Activated T-cell treated with anti-CD3 and anti-CD28 coated beads, Interleukin-2, amount 50 U/mL, for 72 hours (primary cell): Measurements from ENCODE around the gene MCM5. TPM values are rescaled to one million over a fixed set of nuclear protein-coding genes. Genes with fewer than 3 reads are reported as not detected.

Source experiments
- ATAC-seq, 2 donors: fragments of 150-1000 bp; cut with Tn5 transposase; replicated peaks in 1 of 2; 2 replicates each; pipeline ENCODE4 v1.10.0; 2021; ENCODE audit warnings: moderate library complexity in 2 of 2, mild to moderate bottlenecking in 1 of 2
- DNase-seq, 2 donors: peaks; one replicate each; pipeline ENCODE4 v3.0.0; 2021 to 2022; ENCODE audit warnings: mixed read lengths in 1 of 2
- H3K27ac Mint-ChIP-seq: one replicate; pipeline ENCODE4 v1.8.0; 2022; ENCODE audit warnings: mild to moderate bottlenecking, moderate library complexity, mixed read lengths
- H3K27me3 Mint-ChIP-seq: one replicate; pipeline ENCODE4 v1.8.0; 2022; ENCODE audit warnings: low read depth, mixed read lengths
- H3K36me3 Mint-ChIP-seq, 2 donors: one replicate each; pipeline ENCODE4 v1.8.0; 2022; ENCODE audit warnings: mixed read lengths in 2 of 2, mild to moderate bottlenecking in 1 of 2; ENCODE audit not compliant: insufficient read depth in 2 of 2
- H3K4me1 Mint-ChIP-seq: one replicate; pipeline ENCODE4 v1.8.0; 2022; ENCODE audit warnings: low read depth, mixed read lengths
- H3K4me3 Mint-ChIP-seq, 2 donors: one replicate each; pipeline ENCODE4 v1.8.0; 2022; ENCODE audit warnings: mild to moderate bottlenecking in 2 of 2, mixed read lengths in 2 of 2, moderate library complexity in 2 of 2
- H3K9me3 Mint-ChIP-seq, 2 donors: one replicate each; pipeline ENCODE4 v1.8.0; 2022; ENCODE audit warnings: mixed read lengths in 2 of 2
- total RNA-seq, 2 donors: library from RNA; stranded (reverse); gene quantifications; one replicate each; pipeline ENCODE4 v1.2.3, GENCODE V29; 2022

Gene MCM5
- total RNA-seq, 2 donors from 2014 or later = 290 to 370 TPM

GRCh38 chr22:35445933-35446332, 46.0 kb downstream of the MCM5 start:
- DNase-seq (no peak), ATAC-seq (no peak)
- H3K4me3 Mint-ChIP-seq = no peak overlapping the region
- H3K4me1 Mint-ChIP-seq = no peaks in the 10 kb centered on the region
- no peaks in the 10 kb centered on the region for H3K27me3 Mint-ChIP-seq
- no peaks in the 10 kb centered on the region for H3K9me3 Mint-ChIP-seq
- H3K36me3 Mint-ChIP-seq = peaks cover 0 to 10% of the 10 kb centered on the region in 2 donors
- H3K27ac Mint-ChIP-seq = no peak overlapping the region

- peak in 1 of 2 donors; percentile 15 for ATAC-seq
- Mint-ChIP-seq H3K9me3 (no peaks in the 10 kb centered on the region), H3K27ac (no peak overlapping the region), H3K27me3 (no peaks in the 10 kb centered on the region), H3K4me3 (no peak overlapping the region), H3K36me3 (peaks cover 0 to 8% of the 10 kb centered on the region in 2 donors), H3K4me1 (no peaks in the 10 kb centered on the region)
- no peak for DNase-seq
These were observed 46.4 kb downstream of the MCM5 start for GRCh38 chr22:35446365-35446764.

- no peaks in the 10 kb centered on the region for H3K9me3 Mint-ChIP-seq
- H3K4me3 Mint-ChIP-seq = no peak overlapping the region
- H3K27ac Mint-ChIP-seq = no peak overlapping the region
- DNase-seq = no peak
- ATAC-seq = no peak
- no peaks in the 10 kb centered on the region for H3K27me3 Mint-ChIP-seq
- no peaks in the 10 kb centered on the region for H3K4me1 Mint-ChIP-seq
- H3K36me3 Mint-ChIP-seq = peaks cover 0 to 7% of the 10 kb centered on the region in 2 donors
These were observed 48.6 kb downstream of the MCM5 start for GRCh38 chr22:35448523-35448922.

GRCh38 chr22:35449829-35450689, 50.1 kb downstream of the MCM5 start:
- Mint-ChIP-seq H3K9me3 (no peaks in the 10 kb centered on the region), H3K27me3 (no peaks in the 10 kb centered on the region), H3K36me3 (peaks cover 0 to 5% of the 10 kb centered on the region in 2 donors), H3K27ac (no peak overlapping the region), H3K4me3 (no peak overlapping the region), H3K4me1 (no peaks in the 10 kb centered on the region)
- ATAC-seq (no peak), DNase-seq (no peak)

- Mint-ChIP-seq H3K27me3 (no peaks in the 10 kb centered on the region), H3K27ac (no peak overlapping the region), H3K4me3 (no peak overlapping the region), H3K36me3 (peaks cover 0 to 3% of the 10 kb centered on the region in 2 donors), H3K4me1 (no peaks in the 10 kb centered on the region), H3K9me3 (no peaks in the 10 kb centered on the region)
- DNase-seq = no peak
- ATAC-seq = no peak
These were observed 51.1 kb downstream of the MCM5 start for GRCh38 chr22:35450824-35451569.

GRCh38 chr22:35451592-35451991, 51.7 kb downstream of the MCM5 start:
- ATAC-seq = no peak
- Mint-ChIP-seq H3K27ac (no peak overlapping the region), H3K9me3 (no peaks in the 10 kb centered on the region), H3K4me1 (no peaks in the 10 kb centered on the region), H3K4me3 (no peak overlapping the region), H3K27me3 (no peaks in the 10 kb centered on the region), H3K36me3 (no peaks in the 10 kb centered on the region)
- no peak for DNase-seq

- no peak for ATAC-seq
- Mint-ChIP-seq H3K27me3 (no peaks in the 10 kb centered on the region), H3K4me1 (no peaks in the 10 kb centered on the region), H3K9me3 (no peaks in the 10 kb centered on the region), H3K4me3 (no peak overlapping the region), H3K36me3 (no peaks in the 10 kb centered on the region), H3K27ac (no peak overlapping the region)
- no peak for DNase-seq
These were observed 52.4 kb downstream of the MCM5 start for GRCh38 chr22:35452351-35452781.

- Mint-ChIP-seq H3K4me3 (no peak overlapping the region), H3K4me1 (no peaks in the 10 kb centered on the region), H3K36me3 (no peaks in the 10 kb centered on the region), H3K27me3 (no peaks in the 10 kb centered on the region), H3K9me3 (no peaks in the 10 kb centered on the region), H3K27ac (no peak overlapping the region)
- ATAC-seq = no peak
- DNase-seq = no peak
These were observed 53.1 kb downstream of the MCM5 start for GRCh38 chr22:35452810-35453743.

- Mint-ChIP-seq H3K4me1 (no peaks in the 10 kb centered on the region), H3K27ac (no peak overlapping the region), H3K9me3 (no peaks in the 10 kb centered on the region), H3K4me3 (no peak overlapping the region), H3K27me3 (no peaks in the 10 kb centered on the region), H3K36me3 (no peaks in the 10 kb centered on the region)
- ATAC-seq = peak in 1 of 2 donors; percentile 35
- no peak for DNase-seq
These were observed 54.6 kb downstream of the MCM5 start for GRCh38 chr22:35454416-35455054.

GRCh38 chr22:35455529-35455928, 55.6 kb downstream of the MCM5 start:
- DNase-seq = no peak
- Mint-ChIP-seq H3K4me3 (no peak overlapping the region), H3K4me1 (no peaks in the 10 kb centered on the region), H3K36me3 (no peaks in the 10 kb centered on the region), H3K27ac (no peak overlapping the region), H3K9me3 (no peaks in the 10 kb centered on the region), H3K27me3 (no peaks in the 10 kb centered on the region)
- ATAC-seq = no peak

GRCh38 chr22:35456757-35457156, 56.8 kb downstream of the MCM5 start:
- no peaks in the 10 kb centered on the region for H3K27me3 Mint-ChIP-seq
- DNase-seq (no peak), ATAC-seq (no peak)
- no peak overlapping the region for H3K27ac Mint-ChIP-seq
- no peaks in the 10 kb centered on the region for H3K36me3 Mint-ChIP-seq
- H3K4me1 Mint-ChIP-seq = no peaks in the 10 kb centered on the region
- no peak overlapping the region for H3K4me3 Mint-ChIP-seq
- no peaks in the 10 kb centered on the region for H3K9me3 Mint-ChIP-seq

- H3K4me3 Mint-ChIP-seq = no peak overlapping the region
- ATAC-seq (no peak), DNase-seq (no peak)
- no peaks in the 10 kb centered on the region for H3K4me1 Mint-ChIP-seq
- H3K9me3 Mint-ChIP-seq = no peaks in the 10 kb centered on the region
- no peaks in the 10 kb centered on the region for H3K27me3 Mint-ChIP-seq
- H3K36me3 Mint-ChIP-seq = no peaks in the 10 kb centered on the region
- no peak overlapping the region for H3K27ac Mint-ChIP-seq
These were observed 58.0 kb downstream of the MCM5 start for GRCh38 chr22:35457729-35458546.
